Measurements from ENCODE around the gene SNX3.

SNX3 gene

DNA sequence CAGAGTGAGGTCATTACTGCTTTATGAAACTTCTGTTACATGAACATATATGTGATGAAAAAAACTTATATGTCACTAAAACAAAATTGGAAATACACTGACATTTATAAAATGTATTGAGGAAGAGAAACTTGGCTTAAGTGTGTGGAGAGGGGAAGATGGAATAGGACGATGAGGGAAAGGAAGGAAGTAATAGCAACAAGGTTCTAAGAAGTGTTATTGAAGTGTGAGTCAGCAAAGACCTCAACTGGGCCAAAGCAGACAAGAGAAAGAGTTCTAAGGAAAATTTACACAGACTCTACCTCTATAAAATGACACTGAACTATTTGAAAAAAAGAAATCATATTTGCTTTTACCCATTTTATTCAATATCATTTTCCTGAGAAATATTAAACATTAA is 38.3 kb downstream of the SNX3 start:
- DNase-seq (ENCODE audit: low read depth, low spot score): no peak
- no peak overlapping the region for H3K4me3 ChIP-seq (ENCODE audit: low read length)

DNA sequence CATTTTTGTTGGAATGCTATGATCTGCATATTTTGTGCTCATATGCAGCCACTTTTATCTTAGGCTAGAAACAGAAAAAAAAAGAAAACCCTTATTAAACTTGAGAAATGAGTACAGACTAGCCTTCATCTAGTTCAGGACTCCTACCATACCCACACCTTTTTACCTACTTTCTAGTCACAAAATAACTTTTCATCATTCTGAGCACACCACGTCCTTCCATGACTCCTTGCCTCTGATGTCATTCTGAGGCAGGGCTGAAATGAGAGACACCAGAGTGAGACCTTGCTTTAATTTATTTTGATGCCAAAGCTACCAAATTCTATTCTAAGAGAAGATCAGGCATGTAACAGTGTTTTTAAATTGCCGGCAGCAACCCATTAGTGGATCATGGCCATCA is 38.8 kb downstream of the SNX3 start:
- H3K4me3 ChIP-seq (ENCODE audit: low read length): no peak overlapping the region
- no peak for DNase-seq (ENCODE audit: low read depth, low spot score)

DNA sequence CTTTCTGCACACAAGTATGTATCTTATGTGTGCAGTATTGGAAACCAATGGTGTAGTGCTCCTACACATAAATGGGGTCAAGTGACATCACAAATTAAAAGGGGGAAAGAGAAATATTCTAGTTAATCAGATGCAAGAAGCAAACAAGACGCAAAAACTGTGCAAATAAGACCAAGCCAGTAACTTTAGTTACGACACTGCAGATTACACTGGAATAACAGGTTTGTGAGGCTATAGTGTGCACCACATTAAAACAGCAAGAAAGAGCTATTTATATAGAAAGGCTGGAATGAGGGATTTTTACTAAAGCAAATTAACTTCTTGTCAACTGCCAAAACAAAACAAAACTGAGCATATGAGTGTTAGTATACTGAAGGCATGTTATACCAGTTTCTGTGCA is 49.2 kb downstream of the SNX3 start:
- no peak for DNase-seq (ENCODE audit: low read depth, low spot score)
- H3K4me3 ChIP-seq (ENCODE audit: low read length): no peak overlapping the region

DNA sequence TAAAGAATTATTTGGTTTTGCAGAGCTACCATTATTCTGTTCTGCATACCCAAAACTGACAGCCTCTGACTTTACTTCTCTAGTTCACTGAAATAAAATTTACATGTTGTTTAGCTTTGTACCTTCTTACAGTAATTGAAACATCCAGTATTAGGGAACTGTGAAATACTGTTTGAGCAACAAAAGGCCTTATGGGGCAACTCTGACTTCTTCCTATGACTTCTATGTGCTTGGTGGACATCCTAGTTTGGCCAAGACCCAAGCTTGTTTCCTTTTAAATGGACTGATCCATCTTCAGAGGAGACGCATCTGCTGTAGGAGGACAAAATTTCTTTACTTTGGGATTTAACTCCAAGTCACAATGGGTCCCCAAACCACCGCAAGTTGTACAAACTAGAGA is 50.3 kb downstream of the SNX3 start:
- H3K4me3 ChIP-seq (ENCODE audit: low read length): no peak overlapping the region
- no peak for DNase-seq (ENCODE audit: low read depth, low spot score)

DNA sequence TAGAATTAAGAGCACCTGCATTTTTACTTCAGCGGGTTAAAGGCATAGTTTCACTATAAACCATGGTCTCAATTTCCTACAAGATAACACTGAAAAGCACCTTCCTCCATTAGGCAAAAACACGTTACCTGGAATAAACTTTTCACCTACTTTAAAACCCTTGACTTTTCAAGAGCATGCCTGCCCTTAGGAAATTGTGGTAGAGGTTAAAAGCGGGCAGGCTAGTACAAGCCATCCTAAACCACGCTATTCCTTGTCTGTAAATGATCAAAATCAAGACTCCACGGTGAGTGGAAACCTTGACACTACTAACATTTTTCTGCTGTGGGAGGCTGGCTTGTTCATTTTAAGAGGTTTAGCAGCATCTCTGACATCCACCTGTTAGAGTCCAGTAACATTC is 51.1 kb downstream of the SNX3 start:
- DNase-seq (ENCODE audit: low read depth, low spot score): no peak
- no peak overlapping the region for H3K4me3 ChIP-seq (ENCODE audit: low read length)

DNA sequence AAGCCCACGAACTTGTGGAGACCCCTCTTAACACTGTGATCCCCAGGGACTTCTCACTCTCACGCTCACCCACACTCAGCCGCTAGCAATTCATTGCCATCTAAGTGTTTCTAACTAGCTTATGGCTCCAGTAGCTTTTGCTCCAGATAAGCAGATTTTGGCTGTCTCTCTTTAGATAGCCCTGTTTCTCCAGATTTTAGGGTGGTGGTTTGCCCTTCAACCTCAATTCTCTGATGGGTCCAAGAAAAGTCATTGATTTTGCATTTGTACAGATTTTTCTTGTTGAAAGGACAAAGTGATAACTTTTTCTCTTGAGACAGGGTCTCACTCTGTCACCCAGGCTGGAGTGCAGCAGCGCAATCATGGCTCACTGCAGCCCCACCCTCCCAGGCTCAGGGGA is 53.8 kb downstream of the SNX3 start:
- no peak for DNase-seq (ENCODE audit: low read depth, low spot score)

DNA sequence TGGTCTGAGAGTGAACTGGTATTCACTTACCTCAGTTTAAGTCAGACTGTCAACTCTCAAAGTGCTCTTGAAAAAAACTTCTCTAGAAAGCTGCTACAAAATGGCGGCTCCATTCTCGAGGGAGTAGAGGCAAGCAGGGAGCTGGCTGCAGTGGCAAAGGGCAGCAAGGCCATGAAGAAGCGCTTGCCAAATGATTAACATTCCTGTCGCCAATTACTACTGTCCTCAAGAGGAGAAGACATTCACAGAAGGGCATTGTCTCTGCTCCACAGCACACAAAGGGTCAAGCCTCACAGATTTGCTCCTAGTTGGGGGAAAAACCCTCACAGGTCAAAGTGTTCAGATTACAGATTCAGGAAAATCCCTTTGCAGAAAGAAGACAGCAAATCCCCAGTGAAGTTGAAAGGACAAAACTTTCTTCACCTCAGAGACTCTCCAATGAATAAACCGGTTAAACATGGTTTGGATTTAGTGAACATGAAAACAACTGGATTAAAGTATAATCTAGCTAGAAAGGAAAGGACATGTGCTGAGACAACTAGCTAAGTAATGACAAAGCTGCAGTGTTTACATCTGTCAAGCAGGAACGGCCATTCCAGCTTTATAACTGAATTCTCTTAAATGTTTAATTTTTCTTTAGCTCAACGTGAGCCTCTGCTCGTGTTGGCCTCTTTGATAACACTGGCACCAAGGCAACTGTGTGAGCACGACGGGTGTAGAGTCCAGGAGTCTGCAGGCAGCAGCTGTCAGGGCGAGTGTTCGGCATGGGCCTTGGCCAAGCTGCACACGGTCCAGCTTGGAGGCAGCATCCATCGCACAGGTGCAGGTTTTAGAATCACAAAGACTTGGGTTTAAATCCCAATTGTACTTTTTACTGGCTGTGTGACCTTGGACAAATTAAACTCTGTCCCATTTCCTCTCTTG is 57.4 kb downstream of the SNX3 start:
- H3K4me3 ChIP-seq (ENCODE audit: low read length): no peak overlapping the region
- DNase-seq (ENCODE audit: low read depth, low spot score): no peak

More for the DNA sequence above, 53.8 kb downstream of the SNX3 start:
- H3K4me3 ChIP-seq (ENCODE audit: low read length): no peak overlapping the region

DNA sequence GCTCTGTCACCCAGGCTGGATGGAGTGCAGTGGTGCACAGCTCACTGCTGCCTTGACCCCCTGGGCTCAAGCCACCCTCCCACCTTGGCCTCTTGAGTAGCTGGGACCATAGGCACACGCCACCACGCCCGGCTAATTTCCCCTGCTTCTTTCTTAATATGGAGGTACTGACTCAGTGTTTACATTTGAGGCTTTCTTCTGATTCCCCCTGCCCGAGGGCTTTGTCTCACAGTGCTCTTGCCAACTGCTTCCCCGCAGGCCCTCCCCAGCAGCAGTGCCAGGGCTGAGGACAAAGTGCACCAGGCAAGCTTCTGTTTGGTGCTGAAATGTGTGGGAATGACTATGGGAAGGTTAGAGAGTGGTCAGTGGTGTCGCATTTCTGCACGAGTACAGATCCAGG is 60.2 kb downstream of the SNX3 start:
- no peak for DNase-seq (ENCODE audit: low read depth, low spot score)
- H3K4me3 ChIP-seq (ENCODE audit: low read length): no peak overlapping the region

DNA sequence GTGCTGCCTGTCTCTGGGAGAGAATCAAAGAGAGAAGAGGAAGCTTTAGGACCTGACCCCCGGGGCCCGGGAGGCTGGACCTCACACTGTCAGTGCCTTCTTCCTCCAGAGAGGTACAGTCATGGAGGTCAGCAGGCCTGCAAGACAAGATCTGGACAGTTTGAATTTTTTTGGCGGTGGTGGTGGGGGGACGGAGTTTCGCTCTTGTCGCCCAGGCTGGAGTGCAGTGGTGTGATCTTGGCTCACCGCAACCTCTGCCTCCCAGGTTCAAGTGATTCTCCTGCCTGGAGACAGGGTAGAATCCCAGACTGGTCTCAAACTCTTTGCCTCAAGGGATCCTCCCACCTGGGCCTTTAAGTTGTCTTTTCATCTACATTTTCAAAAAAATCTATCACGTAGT is 60.7 kb downstream of the SNX3 start:
- H3K4me3 ChIP-seq (ENCODE audit: low read length): no peak overlapping the region
- DNase-seq (ENCODE audit: low read depth, low spot score): no peak

DNA sequence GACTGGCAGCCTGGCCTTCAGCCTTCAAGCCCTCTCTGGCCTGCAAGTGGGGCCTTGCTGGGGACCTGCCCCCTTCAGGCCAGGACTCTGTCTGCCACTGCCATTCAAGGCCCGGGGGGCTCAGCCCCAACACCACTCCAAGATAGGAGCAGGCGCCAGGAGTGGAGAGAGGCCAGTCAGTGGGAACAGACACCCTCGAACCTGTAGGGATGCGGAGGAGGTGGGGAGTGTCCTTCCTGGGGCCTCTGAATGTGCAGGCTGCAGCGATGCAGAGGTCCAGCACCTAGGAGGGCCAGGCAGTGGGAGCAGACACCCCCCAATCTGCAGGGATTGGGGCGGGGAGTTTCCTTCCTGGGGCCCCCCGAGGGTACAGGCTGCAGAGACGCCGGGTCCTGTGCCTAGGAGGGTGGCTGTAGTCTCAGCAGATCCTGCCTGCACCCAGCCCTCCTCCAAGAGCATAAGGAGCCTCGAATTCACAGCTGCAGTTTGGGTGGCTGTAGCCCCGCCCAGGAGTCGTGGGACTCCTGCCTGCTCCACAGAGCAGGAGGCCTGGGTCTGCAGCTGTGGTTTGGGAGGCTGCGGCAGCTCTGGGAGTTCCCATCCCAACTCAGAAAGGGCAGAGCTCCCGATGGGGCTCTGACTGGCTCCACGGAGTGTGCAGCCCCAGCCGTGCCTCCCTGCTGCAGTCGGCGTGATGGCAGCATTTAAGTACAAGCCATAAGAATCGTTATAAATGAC is 61.9 kb downstream of the SNX3 start:
- DNase-seq (ENCODE audit: low read depth, low spot score): no peak
- no peak overlapping the region for H3K4me3 ChIP-seq (ENCODE audit: low read length)

DNA sequence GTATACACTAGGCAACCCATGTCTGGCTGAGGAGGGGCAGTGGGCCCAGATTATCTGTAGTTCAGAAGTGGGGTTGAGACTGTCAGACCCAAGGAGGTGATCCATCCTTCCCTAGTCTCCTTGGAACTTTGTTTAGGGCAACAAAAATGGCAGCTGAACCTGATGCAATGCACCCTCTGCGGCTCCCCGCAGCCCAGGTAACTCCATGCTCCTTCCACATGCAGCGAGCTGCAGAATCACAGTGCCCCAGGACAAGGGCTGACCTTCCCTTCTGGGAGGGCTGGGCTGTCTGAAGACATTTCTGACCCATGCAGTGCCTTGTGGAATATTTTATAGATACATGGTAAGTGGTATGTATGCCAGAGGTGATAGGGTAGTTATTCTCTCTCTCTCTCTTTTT is 65.6 kb downstream of the SNX3 start:
- DNase-seq (ENCODE audit: low read depth, low spot score): no peak
- no peak overlapping the region for H3K4me3 ChIP-seq (ENCODE audit: low read length)

DNA sequence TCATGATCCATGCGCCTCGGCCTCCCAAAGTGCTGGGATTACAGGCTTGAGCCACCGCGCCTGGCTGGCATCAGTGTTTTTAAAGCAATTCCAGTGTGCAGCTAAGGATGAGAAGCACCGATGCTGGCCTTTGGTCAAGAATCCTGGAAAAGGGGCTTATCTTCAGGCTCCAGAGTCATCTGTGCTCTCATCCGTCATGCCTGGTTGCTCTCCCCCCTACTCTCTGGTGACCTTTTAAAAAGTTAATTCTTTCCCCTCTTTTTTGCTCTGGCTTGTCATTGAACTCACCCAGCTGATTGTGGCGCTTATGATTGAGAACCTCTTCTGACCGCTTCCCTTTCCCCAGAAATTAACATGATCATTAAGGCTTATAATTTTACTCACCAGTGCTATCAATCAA is 66.3 kb downstream of the SNX3 start:
- DNase-seq (ENCODE audit: low read depth, low spot score): no peak
- H3K4me3 ChIP-seq (ENCODE audit: low read length): no peak overlapping the region

DNA sequence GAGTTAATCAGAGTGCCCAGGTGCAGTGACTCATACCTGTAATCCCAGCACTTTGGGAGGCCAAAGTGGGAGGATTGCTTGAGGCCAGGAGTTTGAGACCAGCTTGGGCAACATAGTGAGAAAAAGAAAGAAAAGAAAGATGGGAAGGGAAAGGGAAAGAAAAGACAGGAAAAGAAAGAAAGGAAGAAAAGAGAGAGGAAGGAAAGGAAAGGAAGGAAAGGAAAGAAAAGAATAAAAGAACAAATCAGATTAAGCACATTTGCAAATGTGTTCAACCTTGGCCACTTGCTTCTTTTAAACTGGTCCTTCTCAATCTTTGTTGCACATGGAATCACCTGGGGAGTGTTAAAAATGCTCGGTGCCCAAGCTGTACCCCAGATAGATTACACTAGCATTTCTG is 67.0 kb downstream of the SNX3 start:
- DNase-seq (ENCODE audit: low read depth, low spot score): no peak
- no peak overlapping the region for H3K4me3 ChIP-seq (ENCODE audit: low read length)

DNA sequence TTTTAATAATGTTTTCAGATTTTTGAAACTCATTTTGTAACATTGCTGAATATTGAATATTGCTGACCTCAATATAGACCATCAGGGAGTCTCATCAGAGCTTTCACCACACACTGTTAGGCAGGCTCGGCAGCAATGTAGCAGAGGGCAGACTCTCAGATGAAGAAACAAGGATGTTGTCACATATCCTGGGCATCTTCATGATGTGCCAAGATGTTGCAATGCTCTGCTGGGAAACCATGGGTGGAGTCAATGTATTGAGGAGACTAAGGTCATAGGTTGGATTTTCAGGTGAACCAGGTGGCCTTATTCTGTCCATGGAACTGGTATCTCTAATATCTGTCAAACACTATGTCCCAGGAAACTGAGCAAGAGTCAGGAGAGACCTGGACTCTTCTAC is 67.7 kb downstream of the SNX3 start:
- no peak for DNase-seq (ENCODE audit: low read depth, low spot score)
- no peak overlapping the region for H3K4me3 ChIP-seq (ENCODE audit: low read length)

DNA sequence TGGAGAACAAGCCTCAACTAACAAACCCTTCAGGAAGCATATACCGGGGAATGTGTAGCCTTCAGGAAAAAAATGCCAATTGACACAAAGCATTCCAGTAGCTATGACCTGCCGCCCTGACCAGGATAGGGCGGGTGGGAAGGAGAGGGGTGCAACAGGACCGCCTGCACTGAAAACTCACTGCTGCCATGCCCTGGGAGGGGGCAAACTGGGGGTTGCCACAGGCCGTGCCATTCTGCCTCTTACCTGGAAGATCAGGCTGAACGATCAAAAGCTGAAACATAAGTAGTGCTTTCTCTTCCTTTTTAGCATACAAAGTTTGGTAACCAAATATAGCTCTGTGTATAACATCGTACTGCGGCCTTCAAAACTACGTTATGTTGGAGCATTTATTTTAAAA is 73.3 kb downstream of the SNX3 start:
- no peak overlapping the region for H3K4me3 ChIP-seq (ENCODE audit: low read length)
- DNase-seq (ENCODE audit: low read depth, low spot score): no peak

DNA sequence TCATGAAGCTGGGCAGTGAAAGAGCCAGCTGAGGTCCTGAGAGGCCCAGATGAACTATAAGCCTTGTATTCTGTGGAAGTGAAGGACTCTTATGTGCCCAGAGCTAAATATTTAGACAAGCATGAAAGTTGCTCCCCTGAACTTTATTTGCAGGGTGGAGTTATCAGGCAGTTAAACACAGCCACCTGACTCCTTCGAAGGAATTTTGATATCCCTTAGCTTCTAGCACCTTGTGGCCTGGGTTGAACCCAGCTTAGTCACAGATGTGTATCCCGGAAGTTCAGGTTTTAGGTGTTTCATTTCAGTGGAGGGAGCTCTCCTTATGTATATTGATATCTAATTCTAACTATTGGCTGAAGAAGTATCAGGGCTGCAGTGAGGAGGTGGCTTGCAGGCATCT is 74.6 kb downstream of the SNX3 start:
- H3K4me3 ChIP-seq (ENCODE audit: low read length): no peak overlapping the region
- no peak for DNase-seq (ENCODE audit: low read depth, low spot score)

DNA sequence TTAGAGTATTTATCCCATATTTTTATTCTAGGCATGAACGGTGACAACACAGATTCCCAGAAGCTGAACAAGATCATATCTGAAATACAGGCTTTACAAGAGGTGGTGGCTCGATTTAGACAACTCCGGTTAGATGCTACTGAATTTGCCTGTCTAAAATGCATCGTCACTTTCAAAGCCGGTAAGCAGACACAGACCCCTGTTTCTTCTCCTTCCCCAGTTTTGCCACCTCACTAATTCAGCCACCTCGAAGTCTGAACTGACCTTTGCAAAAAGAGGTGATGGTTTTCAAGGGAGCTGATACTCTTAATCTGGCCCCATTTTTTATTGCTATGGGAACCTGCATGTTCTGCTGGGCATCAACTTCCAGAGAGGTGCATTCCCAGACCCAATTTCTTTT is 80.1 kb downstream of the SNX3 start:
- no peak for DNase-seq (ENCODE audit: low read depth, low spot score)
- H3K4me3 ChIP-seq (ENCODE audit: low read length): no peak overlapping the region

DNA sequence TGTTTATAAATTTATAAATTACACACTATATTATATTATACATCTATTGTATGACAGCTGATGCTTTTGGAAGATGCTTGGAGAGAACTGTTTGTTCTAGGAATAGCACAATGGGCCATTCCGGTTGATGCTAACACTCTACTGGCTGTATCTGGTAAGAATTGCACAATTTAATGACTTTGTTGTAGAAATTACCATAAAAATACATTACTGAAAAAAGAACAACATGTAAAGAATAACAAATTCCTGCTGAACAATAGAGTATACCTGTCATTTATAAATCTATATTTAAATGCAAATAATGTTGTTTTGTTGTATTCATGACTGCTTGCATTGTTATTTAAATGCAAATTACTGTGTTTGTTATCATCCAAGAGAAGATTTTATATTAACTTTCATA is 80.6 kb downstream of the SNX3 start:
- H3K4me3 ChIP-seq (ENCODE audit: low read length): no peak overlapping the region
- DNase-seq (ENCODE audit: low read depth, low spot score): no peak

DNA sequence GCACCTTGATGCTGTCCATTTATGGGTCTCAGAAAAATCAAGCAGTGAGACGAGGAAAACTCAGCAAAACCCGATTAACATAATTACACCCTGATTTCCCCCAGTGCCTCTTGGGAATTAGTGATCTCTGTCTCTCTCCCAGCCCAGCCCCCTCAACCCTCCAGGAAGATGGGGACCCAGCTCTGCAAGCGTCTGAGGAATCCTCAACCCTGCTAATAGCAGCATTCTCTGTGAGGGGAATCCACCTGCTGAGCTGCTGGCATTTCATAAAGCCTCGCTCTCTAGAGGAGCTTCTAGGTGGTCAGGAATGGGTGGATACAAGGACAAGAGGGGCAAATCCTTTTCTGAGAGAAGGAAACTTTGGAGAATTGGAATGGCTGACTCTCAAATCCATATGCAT is 81.1 kb downstream of the SNX3 start:
- DNase-seq (ENCODE audit: low read depth, low spot score): no peak
- no peak overlapping the region for H3K4me3 ChIP-seq (ENCODE audit: low read length)

DNA sequence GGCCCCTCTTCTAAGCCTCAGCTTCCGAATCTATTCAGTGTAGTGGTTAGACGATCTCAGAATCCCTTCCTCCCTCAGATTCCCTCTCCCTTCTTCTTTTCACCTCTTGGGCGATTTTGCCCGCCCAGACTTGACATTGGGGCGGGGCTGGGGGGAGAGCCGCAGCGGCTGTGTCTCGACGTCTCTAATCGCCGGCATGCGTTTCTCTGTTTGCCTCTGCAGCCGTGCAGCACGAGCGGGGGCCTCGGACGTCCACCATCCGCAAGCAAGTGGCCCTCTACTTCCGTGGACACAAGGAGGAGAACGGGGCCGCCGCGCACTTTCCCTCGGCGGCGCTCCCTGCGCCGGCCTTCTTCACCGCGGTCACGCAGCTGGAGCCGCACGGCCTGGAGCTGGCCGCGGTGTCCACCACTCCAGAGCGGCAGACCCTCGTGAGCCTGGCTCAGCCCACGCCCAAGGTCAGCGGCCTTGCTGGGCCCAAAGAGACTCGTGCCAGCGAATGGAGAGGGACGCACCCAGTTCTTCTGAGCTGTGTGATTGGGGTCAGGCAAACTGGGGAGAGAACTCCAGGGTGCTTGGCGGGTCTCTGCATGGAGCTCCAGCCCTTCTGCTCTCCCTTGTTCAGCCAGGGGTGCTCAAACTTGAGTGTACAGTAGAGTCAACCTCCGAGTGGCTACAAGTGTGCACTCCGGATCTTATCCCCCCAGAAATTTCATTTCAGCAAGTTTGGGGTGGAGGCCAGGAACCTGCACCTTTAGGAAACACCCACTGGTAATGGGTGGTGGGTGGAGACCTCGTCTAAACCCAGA is 84.4 kb downstream of the SNX3 start:
- no peak for DNase-seq (ENCODE audit: low read depth, low spot score)
- no peak overlapping the region for H3K4me3 ChIP-seq (ENCODE audit: low read length)

Measured in Jurkat, Clone E6-1 (cell line).